GM23248 (cell line): ENCODE results near the gene CIDEB. TPM values are rescaled to one million over a fixed set of nuclear protein-coding genes. Genes with fewer than 3 reads are reported as not detected.
A peak's percentile ranks its signal among the peaks of the same experiment; 100 is the strongest.

Source experiments
- DNase-seq: peaks from one replicate; pipeline ENCODE4 v3.0.0-alpha.2; 2015
- H2AFZ ChIP-seq: fragments of 200-600 bp; sonication (generic); 2 replicates; pipeline ENCODE4 v1.6.1; 2016; ENCODE audit warnings: antibody characterized with exemption
- H3F3A ChIP-seq: fragments of 200-600 bp; sonication (generic); 2 replicates; pipeline ENCODE4 v1.6.1; 2016; ENCODE audit warnings: mild to moderate bottlenecking, antibody characterized with exemption, mixed run types; ENCODE audit not compliant: insufficient read depth
- H3K27ac ChIP-seq: fragments of 200-600 bp; sonication (generic); 2 replicates; pipeline ENCODE4 v1.5.1; 2016; ENCODE audit warnings: mild to moderate bottlenecking
- H3K27me3 ChIP-seq: fragments of 200-600 bp; sonication (generic); replicated peaks from 2 replicates; pipeline ENCODE4 v1.6.1; 2016; ENCODE audit warnings: mild to moderate bottlenecking; ENCODE audit not compliant: insufficient read depth
- H3K36me3 ChIP-seq: fragments of 200-600 bp; sonication (generic); 2 replicates; pipeline ENCODE4 v1.6.1; 2016; ENCODE audit warnings: low read depth, mild to moderate bottlenecking
- H3K4me1 ChIP-seq: fragments of 200-600 bp; sonication (generic); 2 replicates; pipeline ENCODE4 v1.6.1; 2016; ENCODE audit warnings: mild to moderate bottlenecking; ENCODE audit not compliant: insufficient read depth
- H3K4me2 ChIP-seq: fragments of 200-600 bp; sonication (generic); one replicate; pipeline ENCODE4 v1.6.1; 2016; ENCODE audit warnings: mild to moderate bottlenecking; ENCODE audit not compliant: unreplicated experiment
- H3K4me3 ChIP-seq: fragments of 200-600 bp; sonication (generic); 2 replicates; pipeline ENCODE4 v1.5.1; 2016; ENCODE audit warnings: mild to moderate bottlenecking
- H3K79me2 ChIP-seq: fragments of 200-600 bp; sonication (generic); 2 replicates; pipeline ENCODE4 v1.6.1; 2016; ENCODE audit warnings: mild to moderate bottlenecking; ENCODE audit not compliant: insufficient read depth
- H3K9ac ChIP-seq: fragments of 200-600 bp; sonication (generic); 2 replicates; pipeline ENCODE4 v1.6.1; 2016; ENCODE audit warnings: mild to moderate bottlenecking
- H3K9me2 ChIP-seq: fragments of 200-600 bp; sonication (generic); 2 replicates; pipeline ENCODE4 v1.6.1; 2016; ENCODE audit warnings: mixed run types, mild to moderate bottlenecking, moderate library complexity; ENCODE audit not compliant: insufficient read depth
- H3K9me3 ChIP-seq: fragments of 200-600 bp; sonication (generic); one replicate; pipeline ENCODE4 v1.6.1; 2017; ENCODE audit warnings: low read depth
- H4K20me1 ChIP-seq: fragments of 200-600 bp; sonication (generic); 2 replicates; pipeline ENCODE4 v1.6.0; 2016; ENCODE audit not compliant: insufficient read depth
- EZH2 ChIP-seq: fragments of 200-600 bp; sonication (generic); IDR thresholded peaks from 2 replicates; pipeline ENCODE4 v1.6.1; 2018; ENCODE audit warnings: antibody characterized with exemption, mild to moderate bottlenecking; ENCODE audit not compliant: insufficient read depth, poor library complexity, severe bottlenecking
- EZH2phosphoT487 ChIP-seq: fragments of 200-600 bp; sonication (generic); IDR thresholded peaks from 2 replicates; pipeline ENCODE4 v1.6.1; 2018; ENCODE audit warnings: antibody characterized with exemption, moderate library complexity, mild to moderate bottlenecking, low read depth; ENCODE audit not compliant: insufficient read depth
- WGBS, 2 experiments: methylation state at CpG; one replicate each; pipeline ENCODE4 v1.1.6; 2015 to 2017; ENCODE audit warnings: low lambda C conversion rate in 2 of 2, low coverage in 1 of 2; ENCODE audit errors: missing lambda C conversion rate in 2 of 2; 5-methylcytosine and 5-hydroxymethylcytosine counted together
- in situ Hi-C: fragments of 300-500 bp; cut with MboI; formaldehyde crosslinking; loops from 2 replicates; pipeline ENCODE4 v1.15.0; 2020
- polyA plus RNA-seq: library from polyadenylated mRNA; unstranded; fragments of >200 nt; fragmentation: Nextera tagmentation; extraction: Ambion mirVana; gene quantifications from 2 replicates; pipeline ENCODE4 v1.2.1, GENCODE V29; 2016
- total RNA-seq: library from RNA; depleted of rRNA; stranded (reverse); fragments of >200 nt; shearing (Covaris generic); gene quantifications from 2 replicates; pipeline ENCODE4 v1.2.3, GENCODE V29; 2014

The CIDEB gene
- total and polyA plus RNA-seq, 2 experiments from 2014 or later: 1.2 to 2.1 TPM

DNA sequence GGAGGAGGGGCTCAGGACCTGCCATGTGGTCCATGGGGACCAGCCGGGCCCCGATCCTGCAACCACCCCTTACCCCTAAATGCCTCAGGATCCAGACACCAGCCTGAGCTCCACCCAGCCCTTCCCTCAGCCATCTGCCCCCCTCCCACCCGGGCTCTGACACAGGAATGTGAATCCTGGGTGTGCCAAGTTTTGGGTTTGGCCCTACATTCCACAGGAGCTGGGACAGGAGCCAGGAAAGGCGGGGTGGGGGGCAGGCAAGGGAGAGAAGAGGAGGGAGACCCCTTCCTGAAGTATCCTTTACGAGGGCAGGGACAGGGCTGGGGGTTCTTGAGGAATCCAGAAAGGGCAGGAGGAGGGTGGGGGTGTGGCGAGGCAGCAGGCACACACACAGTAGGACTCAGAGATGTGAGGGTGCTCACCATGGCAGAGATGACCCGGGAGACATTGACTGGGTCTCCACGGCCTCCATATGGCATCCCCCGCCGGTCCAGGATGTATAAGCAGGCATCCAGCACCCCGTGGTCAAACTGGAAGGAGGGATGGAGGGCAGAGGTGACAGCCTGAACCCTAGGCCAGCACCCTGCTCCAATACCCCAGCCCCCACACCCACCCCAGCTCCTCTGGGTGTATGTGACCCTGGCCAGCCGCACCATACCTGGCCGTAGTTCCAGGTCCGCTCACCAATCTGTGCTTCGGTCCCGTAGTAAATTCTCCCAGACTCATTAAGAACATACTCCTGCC, 48.3 kb downstream of the CIDEB start:
- DNase-seq: peak; percentile 21
- no peaks in the 10 kb centered on the region for H3K9me3 ChIP-seq
- TF ChIP-seq EZH2phosphoT487 (no peak), EZH2 (no peak)
- H4K20me1 ChIP-seq: no peaks in the 10 kb centered on the region
- 0 out of 2 replicates have a peak overlapping the region, but pooled peaks have one; percentile 45 for H2AFZ ChIP-seq
- H3K36me3 ChIP-seq: no peaks in the 10 kb centered on the region
- H3K9me2 ChIP-seq: no peaks in the 10 kb centered on the region
- H3K27ac ChIP-seq: no peak overlapping the region
- H3K79me2 ChIP-seq: no peaks in the 10 kb centered on the region
- no peaks in the 10 kb centered on the region for H3K27me3 ChIP-seq
- no peak overlapping the region for H3K9ac ChIP-seq
- H3K4me2 ChIP-seq: no peak overlapping the region
- in situ Hi-C loops: no loop called here
- no peaks in the 10 kb centered on the region for H3F3A ChIP-seq
- H3K4me3 ChIP-seq: no peak overlapping the region
- 66 to 76% methylated on average over 14 to 16 of the region's 16 CpGs for WGBS, 2 experiments
- peaks cover 7% of the 10 kb centered on the region for H3K4me1 ChIP-seq

DNA sequence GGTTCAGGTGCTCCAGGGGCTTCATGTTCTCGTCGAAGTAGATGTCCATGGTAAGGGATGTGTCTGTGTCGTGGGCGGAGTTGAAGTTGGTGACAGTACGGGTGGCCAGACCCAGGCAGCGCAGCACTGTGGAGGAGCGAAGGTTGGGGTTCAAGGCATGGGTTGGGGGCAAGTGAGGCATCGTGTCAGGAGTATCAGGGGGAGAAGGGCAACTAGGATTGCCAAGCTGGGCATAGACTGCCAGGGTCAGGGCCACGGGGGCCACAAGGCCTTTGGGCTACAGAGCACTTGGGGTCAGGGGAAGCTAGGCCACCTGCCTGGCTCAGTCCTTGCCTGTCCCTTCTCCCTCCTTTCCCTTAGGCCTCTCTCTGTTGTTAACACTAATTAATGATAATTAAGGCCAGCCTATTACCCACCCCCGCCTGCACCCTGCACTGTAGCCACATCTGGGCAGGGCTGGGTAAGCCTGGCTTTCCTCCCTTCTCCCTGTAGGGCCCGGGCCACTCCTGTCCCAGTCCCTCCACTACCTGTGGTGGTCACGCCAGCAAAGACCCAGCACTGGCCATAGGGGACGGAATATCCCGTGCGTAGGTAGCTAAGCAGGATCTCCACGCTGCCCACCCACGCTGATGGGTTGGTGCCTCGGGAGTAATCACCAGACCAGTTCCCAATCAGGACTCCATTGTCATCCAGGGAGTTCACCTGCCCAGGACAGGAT, 49.1 kb downstream of the CIDEB start:
- Histone ChIP-seq H3K79me2 (no peaks in the 10 kb centered on the region), H3K27ac (no peak overlapping the region), H3K27me3 (no peaks in the 10 kb centered on the region), H3K4me2 (no peak overlapping the region), H3F3A (no peaks in the 10 kb centered on the region), H3K9me2 (no peaks in the 10 kb centered on the region), H2AFZ (0 out of 2 replicates have a peak overlapping the region, but pooled peaks have one; percentile 45), H3K9ac (no peak overlapping the region), H3K4me1 (peaks cover 7% of the 10 kb centered on the region), H3K36me3 (no peaks in the 10 kb centered on the region), H3K4me3 (no peak overlapping the region), H3K9me3 (no peaks in the 10 kb centered on the region), H4K20me1 (no peaks in the 10 kb centered on the region)
- in situ Hi-C loops: no loop called here
- WGBS, 2 experiments: 87 to 94% methylated on average over 18 of the region's 18 CpGs
- DNase-seq: no peak
- TF ChIP-seq EZH2 (no peak), EZH2phosphoT487 (no peak)

- H3K4me2 ChIP-seq: no peak overlapping the region
- H3K9me2 ChIP-seq: no peaks in the 10 kb centered on the region
- no peak for TF ChIP-seq EZH2
- no peak for TF ChIP-seq EZH2phosphoT487
- H3K9ac ChIP-seq: no peak overlapping the region
- in situ Hi-C loops: no loop called here
- H3K27ac ChIP-seq: no peak overlapping the region
- no peaks in the 10 kb centered on the region for H3K9me3 ChIP-seq
- H4K20me1 ChIP-seq: no peaks in the 10 kb centered on the region
- H3K36me3 ChIP-seq: no peaks in the 10 kb centered on the region
- DNase-seq: no peak
- no peak overlapping the region for H2AFZ ChIP-seq
- 94% methylated on average over 7 to 9 of the region's 9 CpGs for WGBS, 2 experiments
- no peaks in the 10 kb centered on the region for H3K27me3 ChIP-seq
- H3K4me1 ChIP-seq: peaks cover 7% of the 10 kb centered on the region
- H3K4me3 ChIP-seq: no peak overlapping the region
- H3K79me2 ChIP-seq: no peaks in the 10 kb centered on the region
- no peaks in the 10 kb centered on the region for H3F3A ChIP-seq
Measured at GRCh38 chr14:24258119-24258518, 49.7 kb downstream of the CIDEB start.

GRCh38 chr14:24256960-24257359, 50.8 kb downstream of the CIDEB start:
- no peak overlapping the region for H3K4me2 ChIP-seq
- no peaks in the 10 kb centered on the region for H3K79me2 ChIP-seq
- in situ Hi-C loops: no loop called here
- H3K9me2 ChIP-seq: no peaks in the 10 kb centered on the region
- DNase-seq: no peak
- H3K9ac ChIP-seq: no peak overlapping the region
- no peaks in the 10 kb centered on the region for H3K9me3 ChIP-seq
- H3F3A ChIP-seq: peaks cover 4% of the 10 kb centered on the region; the same call in 1 of the 2 replicates
- H2AFZ ChIP-seq: no peak overlapping the region
- H3K36me3 ChIP-seq: no peaks in the 10 kb centered on the region
- H3K27me3 ChIP-seq: no peaks in the 10 kb centered on the region
- no peak overlapping the region for H3K4me3 ChIP-seq
- 49 to 58% methylated on average over 4 of the region's 4 CpGs for WGBS, 2 experiments
- H4K20me1 ChIP-seq: no peaks in the 10 kb centered on the region
- no peak for TF ChIP-seq EZH2
- peaks cover 11% of the 10 kb centered on the region for H3K4me1 ChIP-seq
- H3K27ac ChIP-seq: no peak overlapping the region
